OCI-LY7 (cell line): Measurements from ENCODE around the gene KCNQ1. TPM values are rescaled to one million over a fixed set of nuclear protein-coding genes. Genes with fewer than 3 reads are reported as not detected.

Source experiments
- BruUV-seq: library from RNA; stranded (reverse); fragments of 400-500 nt; replicated peaks from 2 replicates; lab custom pipeline; 2021; lab: Mats Ljungman, UMichigan
- CTCF ChIA-PET: fragments of 300-600 bp; sonication (Branson Sonifier 250); formaldehyde crosslinking; loops from one replicate; lab custom pipeline; 2022; ENCODE audit warnings: antibody characterized with exemption; ENCODE audit not compliant: unreplicated experiment; lab: Charles Lee
- POLR2A ChIA-PET: fragments of 300-600 bp; sonication (Branson Sonifier 250); formaldehyde crosslinking; loops from one replicate; lab custom pipeline; 2022; ENCODE audit warnings: antibody characterized with exemption; lab: Charles Lee
- DNase-seq: peaks from one replicate; pipeline ENCODE4 v3.0.0-alpha.2; 2015; ENCODE audit warnings: low spot score
- H2AFZ ChIP-seq: fragments of 200-600 bp; sonication (generic), shearing (Covaris generic); 2 replicates; pipeline ENCODE4 v1.6.1; 2014; ENCODE audit warnings: mild to moderate bottlenecking, antibody characterized with exemption, low read length, moderate library complexity
- H3K27ac ChIP-seq: fragments of 200-600 bp; sonication (generic); 2 replicates; pipeline ENCODE4 v1.5.1; 2014; ENCODE audit warnings: mixed run types, low read depth, mild to moderate bottlenecking, moderate library complexity, low read length, inconsistent platforms; ENCODE audit not compliant: poor library complexity, severe bottlenecking
- H3K36me3 ChIP-seq: fragments of 200-600 bp; sonication (generic); 2 replicates; pipeline ENCODE4 v1.6.1; 2014; ENCODE audit warnings: mild to moderate bottlenecking, antibody characterized with exemption, low read length, moderate library complexity, mixed read lengths; ENCODE audit not compliant: insufficient read depth
- H3K4me1 ChIP-seq: fragments of 200-600 bp; sonication (generic); 2 replicates; pipeline ENCODE4 v1.5.1; 2014; ENCODE audit warnings: mild to moderate bottlenecking, low read length; ENCODE audit not compliant: insufficient read depth, poor library complexity, severe bottlenecking
- H3K4me2 ChIP-seq: fragments of 200-600 bp; sonication (generic); 2 replicates; pipeline ENCODE4 v1.6.1; 2014; ENCODE audit warnings: mild to moderate bottlenecking, low read length
- H3K4me3 ChIP-seq: fragments of 200-600 bp; sonication (generic); 2 replicates; pipeline ENCODE4 v1.5.1; 2014; ENCODE audit warnings: mild to moderate bottlenecking, low read depth, low read length; ENCODE audit not compliant: poor library complexity, severe bottlenecking
- H3K79me2 ChIP-seq: fragments of 200-600 bp; sonication (generic); 2 replicates; pipeline ENCODE4 v1.6.1; 2016; ENCODE audit warnings: low read depth, mild to moderate bottlenecking, low read length, moderate library complexity, mixed read lengths; ENCODE audit not compliant: insufficient read depth
- H3K9me2 ChIP-seq: fragments of 200-600 bp; sonication (generic); 2 replicates; pipeline ENCODE4 v1.6.1; 2016; ENCODE audit warnings: mild to moderate bottlenecking, low read length, mixed read lengths; ENCODE audit not compliant: insufficient read depth
- H3K9me3 ChIP-seq: fragments of 200-600 bp; sonication (generic); 2 replicates; pipeline ENCODE4 v1.6.1; 2014; ENCODE audit warnings: mild to moderate bottlenecking, mixed run types, low read length, mixed read lengths
- H4K20me1 ChIP-seq: fragments of 200-600 bp; sonication (generic); 2 replicates; pipeline ENCODE4 v1.6.1; 2014; ENCODE audit warnings: mild to moderate bottlenecking, antibody characterized with exemption, low read length, moderate library complexity, mixed read lengths; ENCODE audit not compliant: insufficient read depth
- CTCF ChIP-seq: fragments of 200-600 bp; sonication (generic); conservative IDR thresholded peaks from 2 replicates; pipeline ENCODE4 v1.5.1; 2014; ENCODE audit warnings: mild to moderate bottlenecking, antibody characterized with exemption, low read length, moderate library complexity, mixed read lengths
- EZH2phosphoT487 ChIP-seq: fragments of 200-600 bp; sonication (generic); IDR thresholded peaks from 2 replicates; pipeline ENCODE4 v1.6.1; 2018; ENCODE audit warnings: low read depth, borderline replicate concordance, mild to moderate bottlenecking, mixed run types, antibody characterized with exemption, low read length, moderate library complexity, mixed read lengths
- intact Hi-C: fragments of 100-400 bp; cut with micrococcal nuclease; formaldehyde crosslinking; loops from one replicate; pipeline ENCODE4 v1.10.0; 2022; ENCODE audit not compliant: unreplicated experiment
- total RNA-seq, 2 experiments: library from RNA; depleted of rRNA in 1 of 2; stranded (reverse); fragments of >200 nt in 1 of 2; shearing (Covaris generic) in 1 of 2; gene quantifications; 2 replicates each; pipeline ENCODE4 v1.2.3, GENCODE V29; 2014 to 2022

The KCNQ1 gene
- total RNA-seq, 2 experiments from 2014 or later = 0.22 to 1.3 TPM

GRCh38 chr11:2579315-2580060 lies 134.7 kb downstream of the KCNQ1 start:
- intact Hi-C loops = no loop called here
- no peak for DNase-seq
- POLR2A ChIA-PET = no interaction called here

GRCh38 chr11:2580061-2580421 lies 135.2 kb downstream of the KCNQ1 start:
- no peaks in the 10 kb centered on the region for H4K20me1 ChIP-seq
- no peaks in the 10 kb centered on the region for H3K79me2 ChIP-seq
- H3K27ac ChIP-seq = no peak overlapping the region
- H3K4me3 ChIP-seq = no peak overlapping the region
- H3K9me3 ChIP-seq = no peaks in the 10 kb centered on the region
- ChIA-PET POLR2A (no interaction called here), CTCF (no interaction called here)
- H3K4me1 ChIP-seq = no peaks in the 10 kb centered on the region
- intact Hi-C loops = no loop called here
- no peaks in the 10 kb centered on the region for H3K36me3 ChIP-seq
- no peaks in the 10 kb centered on the region for H3K9me2 ChIP-seq
- H3K4me2 ChIP-seq = no peak overlapping the region
- no TSS peak for BruUV-seq
- TF ChIP-seq EZH2phosphoT487 (no peak), CTCF (no peak)
- no peak for DNase-seq
- no peak overlapping the region for H2AFZ ChIP-seq

More at GRCh38 chr11:2579315-2580060, 134.7 kb downstream of the KCNQ1 start:
- no TSS peak for BruUV-seq
- Histone ChIP-seq H3K79me2 (no peaks in the 10 kb centered on the region), H3K27ac (no peak overlapping the region), H3K4me3 (no peak overlapping the region), H3K4me1 (no peaks in the 10 kb centered on the region), H4K20me1 (no peaks in the 10 kb centered on the region), H3K9me2 (no peaks in the 10 kb centered on the region), H3K4me2 (no peak overlapping the region), H3K9me3 (no peaks in the 10 kb centered on the region), H3K36me3 (no peaks in the 10 kb centered on the region), H2AFZ (no peak overlapping the region)
- CTCF ChIA-PET = no interaction called here
- no peak for TF ChIP-seq CTCF
- no peak for TF ChIP-seq EZH2phosphoT487

- Histone ChIP-seq H3K4me3 (no peak overlapping the region), H4K20me1 (no peaks in the 10 kb centered on the region), H3K79me2 (no peaks in the 10 kb centered on the region), H3K27ac (no peak overlapping the region), H3K36me3 (no peaks in the 10 kb centered on the region), H3K9me3 (no peaks in the 10 kb centered on the region), H3K9me2 (no peaks in the 10 kb centered on the region), H3K4me1 (no peaks in the 10 kb centered on the region), H3K4me2 (no peak overlapping the region), H2AFZ (no peak overlapping the region)
- intact Hi-C loops = no loop called here
- POLR2A ChIA-PET = no interaction called here
- no TSS peak for BruUV-seq
- TF ChIP-seq CTCF (no peak), EZH2phosphoT487 (no peak)
- DNase-seq = no peak
- CTCF ChIA-PET = no interaction called here
Measured at GRCh38 chr11:2580571-2581001, 135.8 kb downstream of the KCNQ1 start.
